Neural progenitor cell (in vitro differentiated cells): ENCODE data around the gene ZNF524. TPM values are rescaled to one million over a fixed set of nuclear protein-coding genes. Genes with fewer than 3 reads are reported as not detected.

Experiments
- DNase-seq: peaks from one replicate; pipeline ENCODE4 v3.0.0-alpha.2; 2016; ENCODE audit warnings: low spot score
- H2AFZ ChIP-seq: fragments of 200-600 bp; sonication (generic); replicated peaks from 2 replicates; pipeline ENCODE4 v1.6.1; 2016; ENCODE audit warnings: antibody characterized with exemption
- H3F3A ChIP-seq: fragments of 200-600 bp; sonication (generic); 2 replicates; pipeline ENCODE4 v1.6.1; 2016; ENCODE audit warnings: antibody characterized with exemption, low read depth
- H3K27ac ChIP-seq: fragments of 200-600 bp; sonication (generic); 2 replicates; pipeline ENCODE4 v1.5.1; 2016; ENCODE audit warnings: mild to moderate bottlenecking
- H3K27me3 ChIP-seq: fragments of 200-600 bp; sonication (generic); 2 replicates; pipeline ENCODE4 v1.6.1; 2016; ENCODE audit warnings: mild to moderate bottlenecking, moderate library complexity
- H3K36me3 ChIP-seq: fragments of 200-600 bp; sonication (generic); 2 replicates; pipeline ENCODE4 v1.5.1; 2016
- H3K4me1 ChIP-seq: fragments of 200-600 bp; sonication (generic); 2 replicates; pipeline ENCODE4 v1.6.1; 2016; ENCODE audit warnings: mixed run types
- H3K4me2 ChIP-seq: fragments of 200-600 bp; sonication (generic); 2 replicates; pipeline ENCODE4 v1.6.1; 2016
- H3K4me3 ChIP-seq: fragments of 200-600 bp; sonication (generic); 2 replicates; pipeline ENCODE4 v1.5.1; 2016
- H3K79me2 ChIP-seq: fragments of 200-600 bp; sonication (generic); 2 replicates; pipeline ENCODE4 v1.6.1; 2016; ENCODE audit warnings: low read depth
- H3K9ac ChIP-seq: fragments of 200-600 bp; sonication (generic); 2 replicates; pipeline ENCODE4 v1.6.1; 2016
- H3K9me3 ChIP-seq: fragments of 200-600 bp; sonication (generic); 2 replicates; pipeline ENCODE4 v1.5.1; 2016; ENCODE audit warnings: low read depth
- H4K20me1 ChIP-seq: fragments of 200-600 bp; sonication (generic); 2 replicates; pipeline ENCODE4 v1.6.1; 2016; ENCODE audit warnings: low read depth
- H3K27ac Mint-ChIP-seq: 3 replicates; pipeline ENCODE4 v1.8.0; 2021; ENCODE audit warnings: mixed read lengths
- H3K27me3 Mint-ChIP-seq: 2 replicates; pipeline ENCODE4 v1.8.0; 2022; ENCODE audit warnings: low read depth, mild to moderate bottlenecking, inconsistent platforms, moderate library complexity, mixed read lengths; ENCODE audit not compliant: insufficient read depth
- H3K36me3 Mint-ChIP-seq: 3 replicates; pipeline ENCODE4 v1.8.0; 2021; ENCODE audit warnings: mixed read lengths
- H3K4me1 Mint-ChIP-seq: 3 replicates; pipeline ENCODE4 v1.8.0; 2021; ENCODE audit warnings: mixed read lengths
- H3K4me3 Mint-ChIP-seq: 3 replicates; pipeline ENCODE4 v1.8.0; 2021; ENCODE audit warnings: mild to moderate bottlenecking, moderate library complexity, mixed read lengths
- H3K9me3 Mint-ChIP-seq: 3 replicates; pipeline ENCODE4 v1.8.0; 2020; ENCODE audit warnings: mixed read lengths
- CTCF ChIP-seq: fragments of 200-600 bp; sonication (generic); IDR thresholded peaks from 2 replicates; pipeline ENCODE4 v1.5.1; 2017; ENCODE audit warnings: antibody characterized with exemption, mild to moderate bottlenecking
- EZH2 ChIP-seq: fragments of 200-600 bp; sonication (generic); IDR thresholded peaks from 2 replicates; pipeline ENCODE4 v1.6.1; 2017; ENCODE audit warnings: antibody characterized with exemption, mild to moderate bottlenecking, moderate library complexity
- EZH2phosphoT487 ChIP-seq: fragments of 200-600 bp; sonication (generic); IDR thresholded peaks from 2 replicates; pipeline ENCODE4 v1.6.1; 2017; ENCODE audit warnings: antibody characterized with exemption
- total RNA-seq: library from RNA; depleted of rRNA; stranded (reverse); fragments of >200 nt; gene quantifications from 2 replicates; pipeline ENCODE4 v1.2.3, GENCODE V29; 2015; ENCODE audit warnings: low replicate concordance

ZNF524 gene
- total RNA-seq, 1 donor from 2014 or later: 3.2 TPM

GRCh38 chr19:55619286-55619685 is 19.2 kb downstream of the ZNF524 start:
- peaks cover 12% of the 10 kb centered on the region for H3K79me2 ChIP-seq
- no peak overlapping the region for H3K9ac ChIP-seq
- no peaks in the 10 kb centered on the region for H3K4me1 ChIP-seq
- Mint-ChIP-seq H3K27ac (no peak overlapping the region), H3K36me3 (peaks cover 18% of the 10 kb centered on the region), H3K9me3 (no peaks in the 10 kb centered on the region), H3K4me1 (peaks cover 21% of the 10 kb centered on the region), H3K27me3 (peaks cover 7% of the 10 kb centered on the region), H3K4me3 (no peak overlapping the region)
- no peak overlapping the region for H2AFZ ChIP-seq
- H3K27ac ChIP-seq: no peak overlapping the region
- no peaks in the 10 kb centered on the region for H3K27me3 ChIP-seq
- no peaks in the 10 kb centered on the region for H3K36me3 ChIP-seq
- H3F3A ChIP-seq: peaks cover 17% of the 10 kb centered on the region
- H3K9me3 ChIP-seq: no peaks in the 10 kb centered on the region
- no peak overlapping the region for H3K4me3 ChIP-seq
- peaks cover 12% of the 10 kb centered on the region for H4K20me1 ChIP-seq
- no peak for DNase-seq
- no peak overlapping the region for H3K4me2 ChIP-seq
- no peak for TF ChIP-seq EZH2
- TF ChIP-seq CTCF: no peak
- TF ChIP-seq EZH2phosphoT487: no peak

- peaks cover 12% of the 10 kb centered on the region for H4K20me1 ChIP-seq
- H3K36me3 ChIP-seq: no peaks in the 10 kb centered on the region
- H3K4me1 ChIP-seq: peaks cover 5% of the 10 kb centered on the region
- H2AFZ ChIP-seq: no peak overlapping the region
- no peak for DNase-seq
- H3K9me3 ChIP-seq: no peaks in the 10 kb centered on the region
- no peaks in the 10 kb centered on the region for H3K27me3 ChIP-seq
- Mint-ChIP-seq H3K36me3 (peaks cover 18% of the 10 kb centered on the region), H3K9me3 (no peaks in the 10 kb centered on the region), H3K4me1 (peaks cover 28% of the 10 kb centered on the region), H3K27ac (peak overlapping the region; percentile 72), H3K4me3 (peak overlapping the region; percentile 59), H3K27me3 (peaks cover 7% of the 10 kb centered on the region)
- no peak overlapping the region for H3K27ac ChIP-seq
- H3F3A ChIP-seq: peaks cover 26% of the 10 kb centered on the region
- H3K4me3 ChIP-seq: no peak overlapping the region
- H3K9ac ChIP-seq: no peak overlapping the region
- H3K79me2 ChIP-seq: peaks cover 12% of the 10 kb centered on the region
- TF ChIP-seq EZH2phosphoT487: no peak
- no peak overlapping the region for H3K4me2 ChIP-seq
These were observed 20.5 kb downstream of the ZNF524 start for GRCh38 chr19:55620410-55621204.

- H3K4me3 Mint-ChIP-seq: no peak overlapping the region
- peaks cover 18% of the 10 kb centered on the region for H3K36me3 Mint-ChIP-seq
- no peak overlapping the region for H3K27ac Mint-ChIP-seq
- Histone ChIP-seq H3F3A (peaks cover 26% of the 10 kb centered on the region), H2AFZ (no peak overlapping the region), H3K4me2 (no peak overlapping the region), H3K36me3 (no peaks in the 10 kb centered on the region), H3K4me3 (no peak overlapping the region), H3K9ac (no peak overlapping the region), H3K79me2 (peaks cover 12% of the 10 kb centered on the region), H4K20me1 (peaks cover 12% of the 10 kb centered on the region), H3K27ac (no peak overlapping the region), H3K9me3 (no peaks in the 10 kb centered on the region), H3K4me1 (peaks cover 5% of the 10 kb centered on the region), H3K27me3 (no peaks in the 10 kb centered on the region)
- DNase-seq: no peak
- peaks cover 7% of the 10 kb centered on the region for H3K27me3 Mint-ChIP-seq
- H3K4me1 Mint-ChIP-seq: peaks cover 28% of the 10 kb centered on the region
- no peak for TF ChIP-seq CTCF
- TF ChIP-seq EZH2: no peak
- TF ChIP-seq EZH2phosphoT487: no peak
- no peaks in the 10 kb centered on the region for H3K9me3 Mint-ChIP-seq
These were observed 21.2 kb downstream of the ZNF524 start for GRCh38 chr19:55621205-55621672.

GRCh38 chr19:55621673-55622231 is 21.7 kb downstream of the ZNF524 start:
- H3K4me2 ChIP-seq: no peak overlapping the region
- H3K36me3 ChIP-seq: no peaks in the 10 kb centered on the region
- DNase-seq: no peak
- Mint-ChIP-seq H3K9me3 (no peaks in the 10 kb centered on the region), H3K4me3 (no peak overlapping the region), H3K27me3 (peaks cover 7% of the 10 kb centered on the region), H3K27ac (no peak overlapping the region), H3K36me3 (peaks cover 17% of the 10 kb centered on the region), H3K4me1 (peaks cover 28% of the 10 kb centered on the region)
- no peak overlapping the region for H2AFZ ChIP-seq
- no peak overlapping the region for H3K27ac ChIP-seq
- no peak overlapping the region for H3K4me3 ChIP-seq
- peaks cover 12% of the 10 kb centered on the region for H3K79me2 ChIP-seq
- no peak for TF ChIP-seq EZH2phosphoT487
- no peak for TF ChIP-seq EZH2
- no peak for TF ChIP-seq CTCF
- H3F3A ChIP-seq: peaks cover 26% of the 10 kb centered on the region
- peaks cover 12% of the 10 kb centered on the region for H4K20me1 ChIP-seq
- H3K4me1 ChIP-seq: peaks cover 5% of the 10 kb centered on the region
- no peaks in the 10 kb centered on the region for H3K9me3 ChIP-seq
- no peak overlapping the region for H3K9ac ChIP-seq
- no peaks in the 10 kb centered on the region for H3K27me3 ChIP-seq
